ENCODE measurements around the gene RPS6KB2.

DNA sequence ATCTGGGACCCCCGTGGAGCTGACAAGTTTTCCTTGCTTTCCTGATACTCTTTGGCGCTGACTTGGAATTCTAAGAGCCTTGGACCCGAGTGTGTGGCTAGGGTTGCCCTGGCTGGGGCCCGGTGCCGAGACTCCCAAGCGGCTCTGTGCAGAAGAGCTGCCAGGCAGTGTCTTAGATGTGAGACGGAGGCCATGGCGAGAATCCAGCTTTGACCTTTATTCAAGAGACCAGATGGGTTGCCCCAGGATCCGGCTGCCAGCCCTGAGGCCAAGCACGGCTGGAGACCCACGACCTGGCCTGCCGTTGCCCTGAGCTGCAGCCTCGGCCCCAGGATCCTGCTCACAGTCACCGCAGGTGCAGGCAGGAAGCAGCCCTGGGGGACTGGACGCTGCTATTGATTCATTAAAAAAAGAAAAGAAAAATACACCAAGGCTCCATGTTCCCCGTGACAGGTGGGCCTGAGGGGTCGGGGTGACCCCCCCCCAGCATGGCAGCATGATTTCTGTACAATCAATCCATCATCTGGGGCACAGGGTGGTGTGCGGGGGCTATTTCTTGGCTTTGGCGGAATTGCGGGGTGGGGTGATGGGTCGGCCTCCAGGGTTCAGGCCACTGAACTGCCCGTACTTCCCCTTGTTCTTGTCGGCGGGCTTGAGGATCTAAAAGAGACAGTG lies 30.2 kb upstream of the RPS6KB2 start:
- no peak for TF ChIP-seq EZH2 (IDR thresholded peaks at IDR 0.05; ENCODE audit: low read length, unreplicated experiment)
- TF ChIP-seq, protein P1, sequence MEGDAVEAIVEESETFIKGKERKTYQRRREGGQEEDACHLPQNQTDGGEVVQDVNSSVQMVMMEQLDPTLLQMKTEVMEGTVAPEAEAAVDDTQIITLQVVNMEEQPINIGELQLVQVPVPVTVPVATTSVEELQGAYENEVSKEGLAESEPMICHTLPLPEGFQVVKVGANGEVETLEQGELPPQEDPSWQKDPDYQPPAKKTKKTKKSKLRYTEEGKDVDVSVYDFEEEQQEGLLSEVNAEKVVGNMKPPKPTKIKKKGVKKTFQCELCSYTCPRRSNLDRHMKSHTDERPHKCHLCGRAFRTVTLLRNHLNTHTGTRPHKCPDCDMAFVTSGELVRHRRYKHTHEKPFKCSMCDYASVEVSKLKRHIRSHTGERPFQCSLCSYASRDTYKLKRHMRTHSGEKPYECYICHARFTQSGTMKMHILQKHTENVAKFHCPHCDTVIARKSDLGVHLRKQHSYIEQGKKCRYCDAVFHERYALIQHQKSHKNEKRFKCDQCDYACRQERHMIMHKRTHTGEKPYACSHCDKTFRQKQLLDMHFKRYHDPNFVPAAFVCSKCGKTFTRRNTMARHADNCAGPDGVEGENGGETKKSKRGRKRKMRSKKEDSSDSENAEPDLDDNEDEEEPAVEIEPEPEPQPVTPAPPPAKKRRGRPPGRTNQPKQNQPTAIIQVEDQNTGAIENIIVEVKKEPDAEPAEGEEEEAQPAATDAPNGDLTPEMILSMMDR (conservative IDR thresholded peaks at IDR 0.05; ENCODE audit: low read depth, low read length) = no peak
- no peak for TF ChIP-seq EZH2phosphoT487 (IDR thresholded peaks at IDR 0.05; ENCODE audit: borderline replicate concordance, low read length)

All from PC-3 (cell line).